GM10266 (cell line): ENCODE data around the gene CLDN1.

Experiments used
- DNase-seq: peaks from one replicate; pipeline ENCODE4 v3.0.0; 2012; ENCODE audit errors: extremely low spot score
- CTCF ChIP-seq: IDR thresholded peaks from 2 replicates; pipeline ENCODE4 v1.5.1; 2012; ENCODE audit warnings: mild to moderate bottlenecking, low read depth; ENCODE audit not compliant: control insufficient read depth, insufficient read depth; ENCODE audit errors: missing control alignments

Gene CLDN1

GRCh38 chr3:190261740-190262139, 60.5 kb downstream of the CLDN1 start:
- TF ChIP-seq CTCF = no peak
- DNase-seq = no peak

- no peak for TF ChIP-seq CTCF
- no peak for DNase-seq
Observed at GRCh38 chr3:190261015-190261414, 61.2 kb downstream of the CLDN1 start.

- no peak for TF ChIP-seq CTCF
- DNase-seq = no peak
Observed at GRCh38 chr3:190260301-190260700, 61.9 kb downstream of the CLDN1 start.

GRCh38 chr3:190258634-190259033, 63.6 kb downstream of the CLDN1 start:
- no peak for TF ChIP-seq CTCF
- no peak for DNase-seq
